ENCODE results near the gene CCL26. TPM values are rescaled to one million over a fixed set of nuclear protein-coding genes. Genes with fewer than 3 reads are reported as not detected.
"Not testable (repeated sequence)": the region's sequence is repeated elsewhere in the genome, so short reads cannot be mapped to it uniquely, and the experiment has no call there.

The CCL26 gene
- total RNA-seq, 1 experiment from 2014 or later: not detected

DNA sequence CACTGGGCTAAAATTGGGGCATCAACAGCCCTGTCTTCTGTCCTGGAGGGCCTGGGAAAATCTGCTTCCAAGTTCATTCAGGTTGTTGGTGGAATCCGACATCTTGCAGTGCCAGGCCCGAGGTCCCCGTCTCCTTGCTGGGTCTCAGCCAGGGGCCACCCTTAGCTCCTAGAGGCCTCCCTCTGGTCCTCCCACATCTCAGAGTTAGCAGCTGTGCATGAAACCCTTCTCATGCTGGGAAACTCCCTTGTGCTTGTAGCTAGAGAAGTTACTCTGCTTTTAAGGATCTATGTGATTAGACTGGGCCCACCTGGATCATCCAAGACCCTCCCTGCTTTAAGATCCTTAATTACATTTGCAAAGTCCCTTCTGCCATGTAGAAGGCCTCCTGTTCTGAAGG is 48.6 kb downstream of the CCL26 start:
- TF ChIP-seq EZH2 (IDR thresholded peaks at IDR 0.05; ENCODE audit: low read depth): no peak
- TF ChIP-seq, protein P1, sequence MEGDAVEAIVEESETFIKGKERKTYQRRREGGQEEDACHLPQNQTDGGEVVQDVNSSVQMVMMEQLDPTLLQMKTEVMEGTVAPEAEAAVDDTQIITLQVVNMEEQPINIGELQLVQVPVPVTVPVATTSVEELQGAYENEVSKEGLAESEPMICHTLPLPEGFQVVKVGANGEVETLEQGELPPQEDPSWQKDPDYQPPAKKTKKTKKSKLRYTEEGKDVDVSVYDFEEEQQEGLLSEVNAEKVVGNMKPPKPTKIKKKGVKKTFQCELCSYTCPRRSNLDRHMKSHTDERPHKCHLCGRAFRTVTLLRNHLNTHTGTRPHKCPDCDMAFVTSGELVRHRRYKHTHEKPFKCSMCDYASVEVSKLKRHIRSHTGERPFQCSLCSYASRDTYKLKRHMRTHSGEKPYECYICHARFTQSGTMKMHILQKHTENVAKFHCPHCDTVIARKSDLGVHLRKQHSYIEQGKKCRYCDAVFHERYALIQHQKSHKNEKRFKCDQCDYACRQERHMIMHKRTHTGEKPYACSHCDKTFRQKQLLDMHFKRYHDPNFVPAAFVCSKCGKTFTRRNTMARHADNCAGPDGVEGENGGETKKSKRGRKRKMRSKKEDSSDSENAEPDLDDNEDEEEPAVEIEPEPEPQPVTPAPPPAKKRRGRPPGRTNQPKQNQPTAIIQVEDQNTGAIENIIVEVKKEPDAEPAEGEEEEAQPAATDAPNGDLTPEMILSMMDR (conservative IDR thresholded peaks at IDR 0.05): no peak
- DNase-seq: no peak
- H3K27ac ChIP-seq: no peak overlapping the region
- no peaks in the 10 kb centered on the region for H3K9me3 ChIP-seq (ENCODE audit: insufficient read depth, low read depth)
- H3F3A ChIP-seq (ENCODE audit: insufficient read depth, low read depth): peaks cover 11% of the 10 kb centered on the region
- no peak overlapping the region for H2AFZ ChIP-seq
- no peaks in the 10 kb centered on the region for H3K27me3 ChIP-seq (ENCODE audit: insufficient read depth, low read depth)
- CTCF ChIA-PET: no interaction called here
- POLR2A ChIA-PET (ENCODE audit: unreplicated experiment): no interaction called here
- no TSS peak for BruUV-seq (replicated peaks)
- no peaks in the 10 kb centered on the region for H3K79me2 ChIP-seq (ENCODE audit: low read depth)
- intact Hi-C loops (cut with micrococcal nuclease; ENCODE audit: unreplicated experiment): no loop called here
- no peaks in the 10 kb centered on the region for H3K36me3 ChIP-seq (ENCODE audit: low read depth)
- H3K9me2 ChIP-seq (ENCODE audit: insufficient read depth): no peaks in the 10 kb centered on the region
- H3K4me2 ChIP-seq: no peak overlapping the region
- H4K20me1 ChIP-seq (ENCODE audit: insufficient read depth): no peaks in the 10 kb centered on the region
- no peak overlapping the region for H3K4me3 ChIP-seq
- H3K4me1 ChIP-seq (replicated peaks; ENCODE audit: insufficient read depth): peaks cover 11% of the 10 kb centered on the region

DNA sequence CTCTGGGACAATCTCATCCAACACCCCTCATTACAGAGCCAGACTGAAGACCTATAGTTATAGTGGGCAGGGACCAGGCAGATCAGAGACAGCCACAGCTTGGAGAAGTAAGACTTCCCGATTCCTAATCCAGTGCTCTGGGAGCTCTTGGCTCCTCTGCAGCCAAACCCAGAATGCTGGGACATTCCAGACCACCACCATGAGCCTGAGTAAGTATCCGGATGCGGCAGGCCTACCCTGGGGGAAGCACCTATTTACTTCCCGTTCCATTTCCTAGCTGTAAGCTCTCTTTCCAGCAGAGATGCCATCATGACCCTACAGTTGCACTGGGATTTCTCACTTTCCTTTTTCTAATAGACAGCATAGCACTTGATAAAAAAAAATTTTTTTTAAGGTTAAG is 49.6 kb downstream of the CCL26 start:
- Histone ChIP-seq H3K4me2 (no peak overlapping the region), H4K20me1 (ENCODE audit: insufficient read depth) (no peaks in the 10 kb centered on the region), H3K9me2 (ENCODE audit: insufficient read depth) (no peaks in the 10 kb centered on the region), H3K9me3 (ENCODE audit: insufficient read depth, low read depth) (no peaks in the 10 kb centered on the region), H3K79me2 (ENCODE audit: low read depth) (no peaks in the 10 kb centered on the region), H3K4me3 (no peak overlapping the region), H3K27me3 (ENCODE audit: insufficient read depth, low read depth) (no peaks in the 10 kb centered on the region), H3K36me3 (ENCODE audit: low read depth) (no peaks in the 10 kb centered on the region), H3K27ac (no peak overlapping the region), H2AFZ (no peak overlapping the region), H3F3A (ENCODE audit: insufficient read depth, low read depth) (peaks cover 1% of the 10 kb centered on the region), H3K4me1 (replicated peaks; ENCODE audit: insufficient read depth) (peaks cover under 1% of the 10 kb centered on the region)
- ChIA-PET POLR2A (ENCODE audit: unreplicated experiment) (no interaction called here), CTCF (interaction anchor here (0.6 kb wide), 1 partner anchor 30 kb away, joined by 5 read pairs; no protein-coding TSS in a partner anchor)
- BruUV-seq (replicated peaks): no TSS peak
- DNase-seq: no peak
- intact Hi-C loops (cut with micrococcal nuclease; ENCODE audit: unreplicated experiment): no loop called here
- TF ChIP-seq, protein P1 (conservative IDR thresholded peaks at IDR 0.05): no peak
- TF ChIP-seq EZH2 (IDR thresholded peaks at IDR 0.05; ENCODE audit: low read depth): no peak

DNA sequence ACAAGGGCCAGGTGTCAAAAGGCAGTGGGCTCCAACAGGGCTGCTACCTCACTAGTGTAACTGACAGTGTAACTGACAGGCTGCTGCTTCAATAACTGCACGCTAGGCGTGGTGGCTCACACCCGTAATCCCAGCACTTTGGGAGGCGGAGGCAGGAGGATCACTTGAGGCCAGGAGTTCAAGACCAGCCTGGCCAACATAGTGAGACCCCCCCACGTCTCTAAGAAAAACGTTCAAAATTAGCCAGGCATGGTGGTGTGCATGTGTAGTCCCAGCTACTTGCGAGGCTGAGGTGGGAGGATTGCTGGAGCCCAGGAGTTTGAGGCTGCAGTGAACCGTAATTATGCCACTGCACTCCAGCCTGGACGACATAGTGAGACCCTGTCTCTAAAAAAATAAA is 50.1 kb downstream of the CCL26 start:
- BruUV-seq (replicated peaks); DNase-seq; CTCF ChIA-PET; H2AFZ ChIP-seq; H3K9me3 ChIP-seq (ENCODE audit: insufficient read depth, low read depth); H3K27me3 ChIP-seq (ENCODE audit: insufficient read depth, low read depth); intact Hi-C loops (cut with micrococcal nuclease; ENCODE audit: unreplicated experiment); H3K4me1 ChIP-seq (replicated peaks; ENCODE audit: insufficient read depth); H3K27ac ChIP-seq; H3K4me2 ChIP-seq; H3K9me2 ChIP-seq (ENCODE audit: insufficient read depth); H3K79me2 ChIP-seq (ENCODE audit: low read depth); H4K20me1 ChIP-seq (ENCODE audit: insufficient read depth); H3K36me3 ChIP-seq (ENCODE audit: low read depth); H3K4me3 ChIP-seq; H3F3A ChIP-seq (ENCODE audit: insufficient read depth, low read depth): not testable (repeated sequence)
- POLR2A ChIA-PET (ENCODE audit: unreplicated experiment): interaction anchor here (0.6 kb wide), 1 partner anchor 190 kb away, joined by 8 read pairs; no protein-coding TSS in a partner anchor

- Histone ChIP-seq H2AFZ (no peak overlapping the region), H3K4me2 (no peak overlapping the region), H3K4me1 (replicated peaks; ENCODE audit: insufficient read depth) (no peaks in the 10 kb centered on the region), H3K79me2 (ENCODE audit: low read depth) (no peaks in the 10 kb centered on the region), H3K27ac (no peak overlapping the region), H3K27me3 (ENCODE audit: insufficient read depth, low read depth) (no peaks in the 10 kb centered on the region), H3K9me2 (ENCODE audit: insufficient read depth) (no peaks in the 10 kb centered on the region), H3F3A (ENCODE audit: insufficient read depth, low read depth) (no peaks in the 10 kb centered on the region), H3K4me3 (no peak overlapping the region), H3K9me3 (ENCODE audit: insufficient read depth, low read depth) (no peaks in the 10 kb centered on the region), H3K36me3 (ENCODE audit: low read depth) (no peaks in the 10 kb centered on the region), H4K20me1 (ENCODE audit: insufficient read depth) (no peaks in the 10 kb centered on the region)
- ChIA-PET POLR2A (ENCODE audit: unreplicated experiment) (interaction anchor here (0.6 kb wide), 1 partner anchor 190 kb away, joined by 8 read pairs; no protein-coding TSS in a partner anchor), CTCF (no interaction called here)
- DNase-seq: no peak
- no TSS peak for BruUV-seq (replicated peaks)
- TF ChIP-seq EZH2 (IDR thresholded peaks at IDR 0.05; ENCODE audit: low read depth): no peak
- TF ChIP-seq, protein P1 (conservative IDR thresholded peaks at IDR 0.05): no peak
- intact Hi-C loops (cut with micrococcal nuclease; ENCODE audit: unreplicated experiment): no loop called here
These were observed 50.6 kb downstream of the CCL26 start for GRCh38 chr7:75721426-75721825.
